Gastrocnemius medialis (tissue), 4 donors: Measurements from ENCODE around the gene ERICH2.

Experiments
- POLR2A ChIP-seq, 2 donors: fragments of 450-650 bp; IDR thresholded peaks; one replicate each; pipeline ENCODE4 v1.6.1; 2017; ENCODE audit warnings: antibody characterized with exemption in 2 of 2, mild to moderate bottlenecking in 2 of 2, moderate library complexity in 2 of 2
- TF ChIP-seq, protein P1 (sequence below), 5 experiments: fragments of 450-650 bp in 3 of 5; fragments of 200-600 bp in 2 of 5; sonication (generic) in 2 of 5; IDR thresholded peaks in 4 of 5; conservative IDR thresholded peaks in 1 of 5; 1 replicate in 4 of 5; 2 replicates in 1 of 5; pipeline ENCODE4 v1.5.1; 2016 to 2019; ENCODE audit warnings: antibody characterized with exemption in 5 of 5, mild to moderate bottlenecking in 3 of 5, moderate library complexity in 3 of 5

DNA sequence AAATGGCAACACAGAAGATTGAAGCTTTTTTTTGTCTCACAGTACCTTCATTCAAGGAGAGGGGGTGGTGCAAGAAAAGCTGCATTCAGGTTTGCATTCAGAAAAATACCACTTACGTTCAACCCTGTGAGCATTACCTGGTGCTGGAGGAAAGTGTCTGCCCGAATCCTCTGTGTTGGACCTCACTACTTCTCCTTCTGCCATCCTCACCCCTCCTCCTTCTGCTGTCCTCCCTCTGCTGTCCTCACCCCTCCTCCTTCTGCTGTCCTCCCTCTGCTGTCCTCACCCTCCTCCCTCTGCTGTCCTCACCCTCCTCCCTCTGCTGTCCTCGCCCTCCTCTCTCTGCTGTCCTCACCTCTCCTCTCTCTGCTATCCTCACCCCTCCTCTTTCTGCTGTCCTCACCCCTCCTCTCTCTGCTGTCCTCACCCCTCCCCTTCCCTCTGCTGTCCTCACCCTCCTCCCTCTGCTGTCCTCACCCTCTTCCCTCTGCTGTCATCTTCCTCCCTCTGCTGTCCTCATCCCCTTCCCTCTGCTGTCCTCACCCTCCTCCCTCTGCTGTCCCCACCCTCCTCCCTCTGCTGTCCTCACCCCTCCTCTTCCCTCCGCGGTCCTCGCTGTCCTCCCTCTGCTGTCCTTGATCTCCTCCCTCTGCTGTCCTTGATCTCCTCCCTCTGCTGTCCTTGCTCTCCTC lies 57.8 kb downstream of the ERICH2 start:
- no peak for TF ChIP-seq POLR2A (IDR thresholded peaks at IDR 0.05)
- TF ChIP-seq, protein P1, sequence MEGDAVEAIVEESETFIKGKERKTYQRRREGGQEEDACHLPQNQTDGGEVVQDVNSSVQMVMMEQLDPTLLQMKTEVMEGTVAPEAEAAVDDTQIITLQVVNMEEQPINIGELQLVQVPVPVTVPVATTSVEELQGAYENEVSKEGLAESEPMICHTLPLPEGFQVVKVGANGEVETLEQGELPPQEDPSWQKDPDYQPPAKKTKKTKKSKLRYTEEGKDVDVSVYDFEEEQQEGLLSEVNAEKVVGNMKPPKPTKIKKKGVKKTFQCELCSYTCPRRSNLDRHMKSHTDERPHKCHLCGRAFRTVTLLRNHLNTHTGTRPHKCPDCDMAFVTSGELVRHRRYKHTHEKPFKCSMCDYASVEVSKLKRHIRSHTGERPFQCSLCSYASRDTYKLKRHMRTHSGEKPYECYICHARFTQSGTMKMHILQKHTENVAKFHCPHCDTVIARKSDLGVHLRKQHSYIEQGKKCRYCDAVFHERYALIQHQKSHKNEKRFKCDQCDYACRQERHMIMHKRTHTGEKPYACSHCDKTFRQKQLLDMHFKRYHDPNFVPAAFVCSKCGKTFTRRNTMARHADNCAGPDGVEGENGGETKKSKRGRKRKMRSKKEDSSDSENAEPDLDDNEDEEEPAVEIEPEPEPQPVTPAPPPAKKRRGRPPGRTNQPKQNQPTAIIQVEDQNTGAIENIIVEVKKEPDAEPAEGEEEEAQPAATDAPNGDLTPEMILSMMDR (IDR thresholded peaks at IDR 0.05 in 4 of 5, conservative IDR thresholded peaks at IDR 0.05 in 1 of 5): no peak
